GM19238 (cell line): Measurements from ENCODE around the gene ST3GAL4.

Source experiments
- DNase-seq: peaks from one replicate; pipeline ENCODE4 v3.0.0; 2011; ENCODE audit warnings: low spot score; ENCODE audit not compliant: insufficient read length

The ST3GAL4 gene

GRCh38 chr11:126443120-126443519, 87.6 kb downstream of the ST3GAL4 start:
- no peak for DNase-seq

- DNase-seq = no peak
Measured at GRCh38 chr11:126444072-126444471, 88.6 kb downstream of the ST3GAL4 start.

- DNase-seq = no peak
Measured at GRCh38 chr11:126446581-126446980, 91.1 kb downstream of the ST3GAL4 start.

- no peak for DNase-seq
Measured at GRCh38 chr11:126450198-126450597, 94.7 kb downstream of the ST3GAL4 start.

GRCh38 chr11:126450806-126451205, 95.3 kb downstream of the ST3GAL4 start:
- DNase-seq = no peak

- no peak for DNase-seq
Measured at GRCh38 chr11:126451211-126451802, 95.8 kb downstream of the ST3GAL4 start.

- DNase-seq = no peak
Measured at GRCh38 chr11:126452241-126453101, 97.0 kb downstream of the ST3GAL4 start.

- no peak for DNase-seq
Measured at GRCh38 chr11:126456089-126456488, 100.6 kb downstream of the ST3GAL4 start.

- DNase-seq = no peak
Measured at GRCh38 chr11:126456783-126457542, 101.5 kb downstream of the ST3GAL4 start.

- DNase-seq = no peak
Measured at GRCh38 chr11:126457817-126458216, 102.3 kb downstream of the ST3GAL4 start.

GRCh38 chr11:126459691-126460281, 104.3 kb downstream of the ST3GAL4 start:
- no peak for DNase-seq

GRCh38 chr11:126460417-126461095, 105.1 kb downstream of the ST3GAL4 start:
- DNase-seq = no peak

- no peak for DNase-seq
Measured at GRCh38 chr11:126461096-126461440, 105.6 kb downstream of the ST3GAL4 start.

GRCh38 chr11:126461996-126462395, 106.5 kb downstream of the ST3GAL4 start:
- DNase-seq = no peak

GRCh38 chr11:126462422-126462821, 106.9 kb downstream of the ST3GAL4 start:
- no peak for DNase-seq
